HPDE6-E6E7 (cell line): ENCODE data around the gene TBCB.
"Not testable (repeated sequence)": the region's sequence is repeated elsewhere in the genome, so short reads cannot be mapped to it uniquely, and the experiment has no call there.

Experiments used
- DNase-seq: peaks from one replicate; pipeline ENCODE4 v3.0.0; 2011; ENCODE audit warnings: missing footprints; ENCODE audit errors: extremely low spot score

The TBCB gene

DNA sequence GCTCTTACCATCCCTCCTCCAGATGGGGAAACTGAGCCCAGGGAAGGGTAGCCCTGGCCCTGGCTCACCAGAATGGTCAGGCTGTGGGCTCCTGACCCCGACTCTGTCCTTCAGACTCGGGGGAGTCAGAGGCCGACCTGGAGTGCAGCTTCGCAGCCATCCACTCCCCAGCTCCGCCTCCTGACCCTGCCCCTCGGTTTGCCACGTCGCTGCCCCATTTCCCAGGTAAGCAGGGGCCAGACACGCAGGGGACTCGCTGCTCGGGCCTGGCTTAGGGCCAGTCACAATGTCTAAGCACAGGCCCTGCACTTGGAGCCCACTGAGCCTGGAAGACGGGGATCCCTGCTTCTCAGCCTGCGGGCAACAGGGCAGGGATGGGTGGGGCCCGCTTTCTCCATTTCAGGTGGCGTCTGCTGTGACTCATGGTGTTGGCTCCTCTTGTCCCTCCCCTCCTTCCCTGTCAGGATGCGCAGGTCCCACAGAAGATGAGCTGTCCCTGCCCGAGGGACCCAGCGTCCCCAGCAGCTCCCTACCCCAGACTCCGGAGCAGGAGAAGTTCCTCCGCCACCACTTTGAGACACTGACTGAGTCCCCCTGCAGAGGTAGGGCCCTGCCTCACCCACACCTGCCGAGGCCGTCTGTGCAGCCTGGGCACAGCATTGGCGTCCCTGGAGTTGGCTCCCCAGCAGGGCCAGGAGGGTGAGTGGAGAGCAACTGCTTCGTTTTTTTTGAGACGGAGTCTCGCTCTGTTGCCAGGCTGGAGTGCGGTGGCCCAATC is 13.5 kb upstream of the TBCB start:
- no peak for DNase-seq

DNA sequence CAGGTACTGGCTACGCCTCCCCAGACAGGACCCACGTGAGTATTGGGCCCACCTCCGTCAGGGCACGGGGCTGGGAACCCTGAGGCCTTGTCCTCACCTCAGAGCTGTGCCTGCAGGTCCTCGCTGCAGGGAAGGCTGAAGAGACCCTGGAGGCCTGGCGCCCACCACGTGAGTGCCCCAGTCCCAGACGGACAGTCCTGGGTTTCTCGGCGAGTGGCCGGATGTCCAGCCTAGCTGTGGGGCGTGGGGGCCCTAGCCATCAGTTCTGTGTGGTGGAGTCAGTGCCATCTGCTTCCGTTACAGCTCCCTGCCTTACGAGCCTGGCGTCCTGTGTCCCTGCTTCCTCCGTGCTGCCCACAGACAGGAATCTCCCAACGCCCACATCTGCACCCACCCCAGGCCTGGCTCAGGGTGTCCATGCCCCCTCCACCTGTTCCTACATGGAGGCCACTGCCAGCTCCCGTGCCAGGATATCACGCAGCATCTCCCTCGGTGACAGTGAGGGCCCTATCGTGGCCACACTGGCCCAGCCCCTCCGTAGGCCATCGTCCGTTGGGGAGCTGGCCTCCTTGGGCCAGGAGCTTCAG is 12.1 kb upstream of the TBCB start:
- DNase-seq: no peak

DNA sequence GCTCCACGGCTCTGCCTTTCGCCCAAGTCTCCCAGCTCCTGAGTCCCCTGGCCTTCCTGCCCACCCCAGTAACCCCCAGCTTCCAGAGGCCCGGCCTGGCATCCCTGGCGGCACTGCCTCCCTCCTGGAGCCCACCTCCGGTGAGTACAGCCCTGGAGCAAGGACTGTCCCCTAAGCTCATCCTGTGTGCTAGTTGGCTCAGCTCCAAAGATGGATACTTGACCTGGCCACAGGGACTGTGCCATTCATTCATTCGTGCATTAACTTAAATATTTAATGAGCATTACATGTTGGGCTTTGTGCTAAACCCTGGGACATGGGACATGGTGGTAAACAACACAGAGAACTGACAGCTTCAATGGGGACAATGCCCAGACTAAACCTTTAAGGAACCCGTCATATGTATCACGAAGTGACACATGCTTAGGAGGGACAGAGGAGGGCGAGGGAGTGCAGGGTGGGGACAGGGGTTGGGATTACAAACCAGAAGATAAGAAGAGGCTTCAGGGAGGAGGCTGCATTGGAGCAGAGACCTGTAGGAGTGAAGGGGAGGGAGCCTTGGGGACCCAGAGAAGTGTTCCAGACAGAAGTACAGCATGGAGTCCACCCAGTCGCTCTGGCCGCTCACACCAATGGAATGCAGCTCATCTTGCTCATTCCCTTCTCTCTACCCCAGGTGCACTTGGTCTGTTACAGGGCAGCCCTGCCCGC is 11.3 kb upstream of the TBCB start:
- DNase-seq: peak; percentile 47

DNA sequence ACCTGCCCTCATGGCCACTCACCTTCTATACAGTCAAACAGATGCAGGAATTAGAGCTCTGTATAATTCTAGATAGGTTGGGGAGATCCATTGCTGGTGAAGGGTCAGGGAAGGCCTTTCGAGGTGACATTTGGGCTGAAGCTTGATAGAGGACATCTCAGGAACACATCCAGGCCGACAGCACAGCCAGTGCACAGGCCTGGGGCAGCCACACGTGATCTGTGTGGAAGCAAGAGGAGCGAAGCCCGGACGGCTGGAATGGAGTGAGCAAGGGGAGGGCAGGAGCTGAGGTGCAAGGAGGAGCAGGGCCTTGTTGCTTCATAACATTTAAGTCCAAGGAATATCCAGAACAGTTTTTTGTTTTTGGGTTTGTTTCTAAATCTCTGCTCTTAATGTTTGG is 8.8 kb upstream of the TBCB start:
- DNase-seq: no peak

DNA sequence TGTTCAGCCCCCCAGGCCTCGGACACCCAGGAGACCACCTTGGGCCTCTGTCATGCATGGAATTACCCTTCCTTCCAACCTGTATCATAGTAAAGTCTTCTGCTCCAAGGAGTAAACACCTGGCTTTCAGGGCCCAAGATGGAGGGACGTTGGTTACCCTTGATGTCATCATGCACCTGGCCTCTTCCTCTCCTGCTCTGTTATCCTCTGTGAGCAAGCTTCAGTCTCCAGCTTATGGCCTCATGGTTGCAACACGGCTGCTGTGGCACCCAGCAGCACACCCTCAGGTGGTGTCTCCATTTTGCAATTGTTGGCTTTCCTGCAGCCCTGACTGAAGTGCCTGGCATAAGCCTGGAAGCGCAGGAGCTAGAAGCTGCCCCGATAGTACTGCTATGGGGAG is 8.3 kb upstream of the TBCB start:
- no peak for DNase-seq

DNA sequence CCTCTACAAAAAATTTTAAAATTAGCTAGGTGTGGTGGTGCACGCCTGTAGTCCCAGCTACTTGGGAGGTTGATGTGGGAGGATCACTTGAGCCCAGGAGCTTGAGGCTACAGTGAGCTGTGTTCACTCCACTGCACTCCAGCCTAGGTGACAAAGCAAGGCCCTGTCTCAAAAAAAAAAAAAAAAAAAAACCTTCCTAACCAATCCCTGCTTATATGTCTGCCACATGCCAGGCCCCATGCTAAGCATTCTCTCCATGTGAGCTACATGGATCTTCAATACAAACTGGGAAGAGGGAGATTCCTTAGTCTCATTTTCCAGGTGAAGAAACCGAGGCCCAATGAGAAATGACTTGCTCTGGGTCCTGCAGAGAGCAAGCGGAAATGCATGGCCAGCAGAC is 6.6 kb upstream of the TBCB start:
- no peak for DNase-seq

DNA sequence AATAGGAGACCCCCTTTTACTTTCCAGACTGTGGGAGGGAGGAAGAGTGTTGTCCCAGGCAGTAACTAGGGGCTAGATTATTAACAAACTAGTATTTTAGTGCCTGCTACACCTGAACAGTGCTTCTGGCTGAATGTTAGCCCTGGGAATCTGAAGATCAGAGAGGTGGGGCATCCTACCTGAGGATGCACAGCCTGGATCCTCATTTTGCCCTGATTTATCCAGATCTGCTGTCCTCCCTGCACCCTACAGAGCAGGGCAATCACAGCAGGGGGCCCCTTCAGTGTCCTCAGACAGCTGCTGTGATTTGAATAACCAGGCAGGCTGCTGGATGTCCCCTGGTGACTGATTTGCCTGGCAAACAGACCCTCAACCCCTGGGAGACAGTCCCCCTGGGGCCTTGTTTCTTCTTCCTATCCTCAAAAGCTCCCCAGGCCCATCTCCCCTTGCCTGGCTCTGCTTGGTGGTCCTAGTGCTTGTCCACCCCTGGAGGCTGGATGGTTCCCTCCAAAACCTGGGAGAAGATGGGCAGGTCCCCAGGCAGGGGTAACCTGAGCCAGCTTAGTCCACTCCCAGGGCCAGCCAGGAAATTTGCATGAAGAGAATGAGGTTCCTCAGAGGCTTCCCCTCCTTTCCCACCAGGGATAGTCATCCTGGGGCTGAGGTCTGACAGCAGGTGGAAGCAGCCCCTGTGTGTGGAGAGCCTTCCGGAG is 4.6 kb upstream of the TBCB start, which contains the start of gene OVOL3:
Gene OVOL3 (plus strand): TSS at position 657 of the 713 bp plus-strand sequence. CDS start 60 bp downstream, outside the sequence.
- no peak for DNase-seq

DNA sequence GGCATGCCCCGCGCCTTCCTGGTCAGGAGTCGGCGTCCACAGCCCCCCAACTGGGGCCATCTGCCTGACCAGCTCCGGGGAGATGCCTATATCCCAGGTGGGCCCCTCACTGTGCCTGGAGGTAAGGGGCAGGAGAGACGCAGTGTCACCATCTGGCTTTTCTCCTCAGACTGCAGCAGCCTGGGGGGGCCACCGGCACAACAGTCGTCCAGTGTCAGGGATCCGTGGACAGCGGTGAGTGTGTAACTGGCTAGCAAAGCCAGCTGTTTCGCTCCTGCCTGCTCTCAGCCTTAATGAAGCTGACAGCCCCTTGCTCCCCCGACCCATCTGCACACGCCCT is 4.1 kb upstream of the TBCB start:
- DNase-seq: no peak

DNA sequence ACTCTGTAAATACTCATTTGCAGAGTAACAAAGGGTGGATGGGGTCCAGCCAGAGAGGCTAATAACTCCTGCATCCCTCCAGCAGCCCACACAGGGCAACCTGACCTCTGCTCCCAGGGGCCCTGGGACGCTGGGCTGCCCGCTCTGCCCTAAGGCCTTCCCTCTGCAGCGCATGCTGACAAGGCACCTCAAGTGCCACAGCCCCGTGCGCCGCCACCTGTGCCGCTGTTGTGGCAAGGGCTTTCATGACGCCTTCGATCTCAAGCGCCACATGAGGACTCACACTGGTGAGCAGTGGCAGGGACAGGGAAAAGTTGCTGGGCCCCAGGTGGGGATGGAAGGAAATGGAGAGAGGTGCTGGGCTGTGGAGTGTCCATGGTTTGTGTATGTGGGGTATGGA is 2.6 kb upstream of the TBCB start:
- no peak for DNase-seq

DNA sequence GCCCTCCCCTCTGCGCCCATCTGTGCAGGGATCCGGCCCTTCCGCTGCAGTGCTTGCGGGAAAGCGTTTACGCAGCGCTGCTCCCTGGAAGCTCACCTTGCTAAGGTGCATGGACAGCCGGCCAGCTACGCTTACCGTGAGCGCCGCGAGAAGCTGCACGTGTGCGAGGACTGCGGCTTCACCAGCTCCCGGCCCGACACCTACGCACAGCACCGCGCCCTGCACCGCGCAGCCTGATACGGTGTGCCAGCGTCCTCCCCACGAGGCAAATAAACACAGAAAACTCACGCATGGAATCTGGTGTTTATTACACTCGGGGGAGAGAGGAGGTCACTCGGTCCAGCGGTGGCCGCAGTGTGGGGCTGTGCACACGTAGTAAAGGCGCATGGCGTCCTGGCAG is 1.8 kb upstream of the TBCB start:
- DNase-seq: no peak

DNA sequence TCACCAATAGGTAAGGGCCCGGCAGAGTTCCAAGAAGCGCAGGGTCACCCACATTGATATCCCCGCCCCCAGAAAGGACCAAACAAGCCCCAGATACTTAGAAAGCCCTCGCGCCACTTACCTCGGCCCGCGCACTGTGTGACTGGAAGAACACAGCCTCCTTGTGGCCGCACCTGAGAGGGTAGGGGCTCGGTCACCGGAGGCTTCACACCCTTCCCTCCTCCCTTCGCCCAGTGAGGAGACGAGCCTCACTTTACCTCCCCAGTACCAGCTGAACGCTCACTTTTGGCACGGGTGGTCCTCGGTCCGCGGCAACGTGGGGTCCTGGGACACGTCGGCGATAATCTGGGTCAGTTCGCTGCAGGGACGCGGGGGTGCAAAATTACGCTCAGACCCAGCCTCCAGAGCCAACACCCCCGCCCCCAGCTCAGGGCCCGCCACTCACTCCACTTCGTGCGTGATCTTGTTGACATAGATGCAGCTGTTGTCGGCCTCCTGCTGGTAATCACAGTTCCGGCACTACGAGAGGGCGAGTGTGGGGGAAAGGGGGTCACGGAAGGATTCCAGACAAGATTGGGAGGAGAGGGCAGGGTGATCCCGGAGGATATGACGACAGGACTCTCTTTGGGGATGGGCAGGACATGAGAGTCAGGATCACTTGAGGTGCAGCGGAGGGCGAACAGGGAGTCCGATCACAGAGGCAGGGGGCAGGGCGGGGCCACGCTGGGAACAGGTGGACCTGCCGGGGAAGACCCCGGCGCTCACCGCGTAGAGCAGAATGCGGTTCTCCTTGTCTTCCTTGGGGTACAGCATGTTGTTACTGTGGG is 1.2 kb upstream of the TBCB start:
- no peak for DNase-seq

DNA sequence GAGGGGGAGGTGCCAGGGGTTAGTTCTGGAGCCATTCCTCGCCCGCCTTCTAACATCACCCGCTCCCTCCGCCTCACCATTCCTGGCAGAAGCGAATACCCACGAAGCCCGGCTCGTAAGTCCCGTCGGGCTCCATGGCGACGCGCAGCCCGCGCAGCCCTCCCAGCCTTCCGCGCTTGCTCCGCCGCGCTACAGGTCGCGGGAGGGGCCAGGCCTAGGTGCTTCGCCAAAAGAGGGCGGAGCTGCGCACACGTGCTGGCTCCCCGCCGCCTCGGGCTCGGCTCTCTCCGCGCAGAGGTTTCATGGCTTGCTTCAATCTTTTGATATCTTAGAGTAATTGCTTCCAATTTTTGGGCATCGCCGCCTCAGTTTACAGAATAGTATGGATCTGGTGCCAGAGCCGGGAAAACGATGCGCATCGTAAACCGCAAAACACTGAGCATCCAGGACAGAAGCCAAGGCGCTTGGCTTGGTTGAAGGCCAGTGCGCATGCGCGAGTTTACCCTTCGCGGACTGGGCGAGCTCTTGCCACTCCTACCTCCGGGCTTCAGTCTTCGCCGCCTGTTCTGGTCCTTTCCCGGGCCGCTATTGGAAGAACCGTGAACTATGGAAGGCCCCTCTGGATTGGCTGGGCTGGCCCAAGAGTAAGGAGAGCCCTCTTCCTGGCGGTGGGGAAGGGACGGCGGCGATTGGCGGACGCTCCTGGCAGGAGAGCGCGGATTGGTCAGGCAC is 381 bp upstream of the TBCB start, which contains the start of gene POLR2I:
Gene POLR2I (minus strand): TSS at position 155 of the 732 bp plus-strand sequence. CDS start 19 bp downstream, at position 136.
- DNase-seq: peak; percentile 99

DNA sequence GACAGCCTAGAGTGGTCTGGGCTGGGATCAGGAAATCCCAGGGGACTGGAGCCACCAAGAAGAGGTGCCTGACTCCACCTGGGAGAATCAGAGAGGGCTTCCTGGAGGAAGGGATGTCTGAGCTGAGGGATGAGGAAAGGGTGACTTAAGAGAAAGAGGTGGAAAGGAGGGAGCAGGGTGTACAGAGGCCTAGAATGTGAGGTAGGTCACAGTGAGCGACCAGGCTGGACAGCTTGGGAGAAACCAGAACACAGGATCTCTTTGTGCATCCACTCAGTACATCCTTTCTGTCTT is 1.0 kb downstream of the TBCB start:
- DNase-seq: no peak

DNA sequence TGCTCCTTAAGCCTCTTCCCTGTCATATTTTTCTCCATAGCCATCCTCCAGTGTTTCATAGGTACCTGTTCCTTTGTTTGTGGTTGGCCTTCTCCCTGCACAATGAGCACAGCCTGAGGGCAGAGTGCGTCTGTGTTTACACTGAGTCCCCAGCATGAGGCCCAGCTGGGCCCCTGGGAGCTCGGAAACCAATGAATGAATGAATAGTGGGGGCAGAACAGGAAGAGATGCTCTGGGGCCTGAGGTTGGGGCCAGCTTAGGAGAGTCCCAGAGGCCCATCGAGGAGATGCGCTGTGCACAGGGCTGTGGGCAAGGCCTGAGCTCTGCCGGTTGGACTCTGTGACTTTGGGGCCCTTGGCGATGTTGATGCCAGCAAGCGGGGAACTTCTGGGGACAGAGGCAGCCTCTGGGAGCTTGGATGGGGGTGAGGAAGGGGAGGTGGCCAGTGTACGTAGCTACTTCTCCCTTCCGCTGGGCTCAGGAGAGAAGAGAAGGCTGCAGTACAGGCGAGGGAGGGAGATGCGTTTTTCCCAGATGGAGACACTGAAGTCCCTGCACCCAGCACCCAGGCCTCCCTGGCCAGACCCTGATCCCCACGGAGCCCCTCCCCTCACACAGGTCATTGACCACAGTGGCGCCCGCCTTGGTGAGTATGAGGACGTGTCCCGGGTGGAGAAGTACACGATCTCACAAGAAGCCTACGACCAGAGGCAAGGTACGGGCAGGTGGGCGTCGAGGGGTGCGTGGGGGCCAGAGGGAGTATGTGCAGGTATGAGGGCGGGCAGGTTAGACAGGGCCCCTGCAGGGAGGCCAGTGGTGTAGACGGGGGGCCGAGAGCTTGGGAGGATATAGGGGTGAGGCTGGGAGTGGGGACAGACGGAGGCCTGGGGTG is 5.1 kb downstream of the TBCB start:
- DNase-seq: no peak

DNA sequence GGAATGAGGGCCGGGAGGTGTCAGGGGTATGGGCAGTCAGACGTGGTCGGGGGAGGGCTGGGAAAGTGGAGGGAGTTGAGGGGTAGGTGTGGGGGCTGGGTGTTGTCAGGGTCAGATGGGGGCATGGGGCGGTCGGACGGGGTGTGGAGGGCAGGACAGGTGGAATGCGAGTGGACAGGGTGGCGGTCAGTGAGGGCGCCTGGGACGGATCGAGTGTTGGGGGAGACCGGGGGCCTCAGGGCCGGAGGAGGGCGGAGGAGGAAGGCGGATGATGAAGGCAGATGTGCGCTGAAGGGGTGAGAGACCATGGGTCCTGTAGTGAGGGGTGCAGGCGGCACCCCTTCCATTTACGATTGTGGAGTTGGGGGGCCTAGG is 5.7 kb downstream of the TBCB start:
- no peak for DNase-seq

DNA sequence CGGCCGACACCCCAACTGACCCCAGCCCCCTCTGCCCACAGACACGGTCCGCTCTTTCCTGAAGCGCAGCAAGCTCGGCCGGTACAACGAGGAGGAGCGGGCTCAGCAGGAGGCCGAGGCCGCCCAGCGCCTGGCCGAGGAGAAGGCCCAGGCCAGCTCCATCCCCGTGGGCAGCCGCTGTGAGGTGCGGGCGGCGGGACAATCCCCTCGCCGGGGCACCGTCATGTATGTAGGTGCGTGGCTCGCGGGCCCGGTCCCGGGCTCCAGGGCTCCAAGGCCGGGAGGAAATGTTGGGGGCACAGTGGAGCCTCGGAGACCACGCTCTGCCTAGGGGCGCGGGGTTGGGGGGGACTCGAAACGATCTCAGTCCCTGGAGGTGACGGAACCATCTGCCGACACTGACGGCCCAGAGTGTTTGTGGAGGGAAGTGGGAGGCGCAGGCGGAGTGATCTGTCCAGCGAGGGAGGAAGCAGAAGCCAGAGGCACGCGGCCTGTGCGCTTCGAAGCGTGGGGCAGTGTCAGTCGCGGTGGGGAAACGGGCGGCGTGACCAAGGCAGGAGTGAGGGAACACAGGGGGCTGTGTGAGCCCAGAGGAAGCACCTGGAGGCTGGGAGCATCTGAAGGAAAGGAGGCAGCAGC is 6.3 kb downstream of the TBCB start:
- DNase-seq: no peak

DNA sequence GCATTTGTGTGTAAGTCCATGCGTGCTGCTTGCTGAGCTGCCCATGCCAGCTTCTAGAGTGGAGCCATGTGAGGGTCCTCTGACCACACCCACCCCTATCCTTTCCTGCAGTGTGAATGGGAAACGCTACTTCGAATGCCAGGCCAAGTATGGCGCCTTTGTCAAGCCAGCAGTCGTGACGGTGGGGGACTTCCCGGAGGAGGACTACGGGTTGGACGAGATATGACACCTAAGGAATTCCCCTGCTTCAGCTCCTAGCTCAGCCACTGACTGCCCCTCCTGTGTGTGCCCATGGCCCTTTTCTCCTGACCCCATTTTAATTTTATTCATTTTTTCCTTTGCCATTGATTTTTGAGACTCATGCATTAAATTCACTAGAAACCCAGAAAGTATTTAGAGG is 10.3 kb downstream of the TBCB start:
- DNase-seq: no peak

DNA sequence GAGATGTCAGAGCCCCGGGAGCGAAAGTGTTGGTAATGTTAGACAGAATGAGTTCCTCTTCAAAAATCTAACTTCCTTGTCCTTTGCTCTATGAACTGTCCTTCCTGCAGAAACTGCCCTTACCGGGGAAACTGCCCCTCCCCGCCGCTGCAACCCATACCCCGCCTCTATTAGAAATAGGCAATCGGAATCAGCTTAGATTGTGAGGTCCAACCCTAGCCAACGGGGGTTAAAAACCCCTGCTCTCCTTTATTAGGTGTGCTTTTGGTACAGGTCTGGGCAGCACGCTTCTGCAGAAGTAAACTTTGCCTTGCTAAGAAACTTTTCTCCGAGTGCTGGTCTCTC is 13.1 kb downstream of the TBCB start:
- DNase-seq: no peak

DNA sequence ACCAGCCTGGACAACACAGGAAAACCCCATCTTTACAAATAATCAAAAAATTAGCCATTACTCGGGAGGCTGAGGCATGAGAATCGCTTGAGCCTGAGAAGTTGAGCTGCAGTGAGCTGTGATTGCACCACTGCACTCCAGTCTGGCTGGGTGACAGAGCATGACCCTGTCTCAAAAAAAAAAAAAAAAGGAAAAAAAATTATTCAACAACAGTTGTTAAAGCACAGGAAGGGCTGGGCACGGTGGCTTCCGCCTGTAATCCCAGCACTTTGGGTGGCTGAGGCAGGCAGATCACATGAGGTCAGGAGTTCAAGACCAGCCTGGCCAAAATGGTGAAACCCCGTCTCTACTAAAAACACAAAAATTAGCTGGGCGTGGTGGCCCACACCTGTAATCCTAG is 16.0 kb downstream of the TBCB start:
- not testable (repeated sequence) for DNase-seq

DNA sequence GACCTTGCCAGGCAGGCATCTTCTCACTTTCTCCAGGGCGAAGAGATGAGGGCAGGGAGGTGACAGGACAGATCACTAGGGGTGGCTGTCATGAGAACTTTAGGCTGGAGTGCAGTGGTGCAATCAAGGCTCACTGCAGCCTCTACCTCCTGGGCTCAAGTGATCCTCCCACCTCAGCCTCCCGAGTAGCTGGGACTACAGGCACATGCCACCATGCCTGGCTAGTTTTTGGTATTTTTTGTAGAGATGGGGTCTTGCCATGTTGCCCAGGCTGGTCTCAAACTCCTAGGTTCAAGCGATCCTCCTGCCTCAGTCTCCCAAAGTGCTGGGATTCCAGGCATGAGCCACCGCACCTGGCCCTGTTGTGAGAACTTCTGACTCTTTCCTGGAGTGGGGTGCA is 19.6 kb downstream of the TBCB start:
- not testable (repeated sequence) for DNase-seq
